ENCODE data around the gene ATP8B4. TPM values are rescaled to one million over a fixed set of nuclear protein-coding genes. Genes with fewer than 3 reads are reported as not detected.

Gene ATP8B4
- total RNA-seq, 1 donor, result 0.99 TPM

- H3K4me3 ChIP-seq (ENCODE audit: low read depth, low read length), result no peak overlapping the region
- no peak for DNase-seq (ENCODE audit: low read depth)
- no peak for TF ChIP-seq CTCF (IDR thresholded peaks at IDR 0.05; ENCODE audit: insufficient read depth, low read length)
Observed at GRCh38 chr15:49864251-49864650, 254.8 kb downstream of the ATP8B4 start.

GRCh38 chr15:49863431-49864224, 255.4 kb downstream of the ATP8B4 start:
- H3K4me3 ChIP-seq (ENCODE audit: low read depth, low read length), result no peak overlapping the region
- peak; percentile 91 for DNase-seq (ENCODE audit: low read depth)
- no peak for TF ChIP-seq CTCF (IDR thresholded peaks at IDR 0.05; ENCODE audit: insufficient read depth, low read length)

GRCh38 chr15:49860101-49860500, 258.9 kb downstream of the ATP8B4 start:
- H3K4me3 ChIP-seq (ENCODE audit: low read depth, low read length), result no peak overlapping the region
- DNase-seq (ENCODE audit: low read depth), result peak; percentile 94
- no peak for TF ChIP-seq CTCF (IDR thresholded peaks at IDR 0.05; ENCODE audit: insufficient read depth, low read length)

- peak; percentile 76 for DNase-seq (ENCODE audit: low read depth)
- H3K4me3 ChIP-seq (ENCODE audit: low read depth, low read length), result no peak overlapping the region
- TF ChIP-seq CTCF (IDR thresholded peaks at IDR 0.05; ENCODE audit: insufficient read depth, low read length), result no peak
Observed at GRCh38 chr15:49857496-49858475, 261.2 kb downstream of the ATP8B4 start.

- DNase-seq (ENCODE audit: low read depth), result peak; percentile 100
- TF ChIP-seq CTCF (IDR thresholded peaks at IDR 0.05; ENCODE audit: insufficient read depth, low read length), result no peak
- H3K4me3 ChIP-seq (ENCODE audit: low read depth, low read length), result no peak overlapping the region
Observed at GRCh38 chr15:49855917-49856637, 263.0 kb downstream of the ATP8B4 start.

- no peak for TF ChIP-seq CTCF (IDR thresholded peaks at IDR 0.05; ENCODE audit: insufficient read depth, low read length)
- DNase-seq (ENCODE audit: low read depth), result peak; percentile 53
- H3K4me3 ChIP-seq (ENCODE audit: low read depth, low read length), result no peak overlapping the region
Observed at GRCh38 chr15:49852756-49853155, 266.3 kb downstream of the ATP8B4 start.
